H9 (cell line): ENCODE data around the gene MFSD2B. TPM values are rescaled to one million over a fixed set of nuclear protein-coding genes. Genes with fewer than 3 reads are reported as not detected.

Source experiments
- DNase-seq: peaks from one replicate; pipeline ENCODE4 v3.0.0-alpha.2; 2017
- H2AFZ ChIP-seq: one replicate; pipeline ENCODE4 v1.6.1; 2013; ENCODE audit warnings: mild to moderate bottlenecking, low read length, control low read depth, moderate library complexity
- H2AK5ac ChIP-seq: 2 replicates; pipeline ENCODE4 v1.6.1; 2013; ENCODE audit warnings: low read length, control low read depth, mixed read lengths; ENCODE audit not compliant: insufficient read length
- H2BK120ac ChIP-seq: one replicate; pipeline ENCODE4 v1.6.1; 2013; ENCODE audit warnings: low read depth, mild to moderate bottlenecking, low read length, control low read depth, inconsistent platforms; ENCODE audit not compliant: poor library complexity, severe bottlenecking
- H2BK12ac ChIP-seq: 2 replicates; pipeline ENCODE4 v1.6.1; 2013; ENCODE audit warnings: low read length, control low read depth, mixed read lengths, low read depth; ENCODE audit not compliant: insufficient read length
- H2BK15ac ChIP-seq: 2 replicates; pipeline ENCODE4 v1.6.1; 2013; ENCODE audit warnings: low read depth, low read length, control low read depth
- H2BK20ac ChIP-seq: one replicate; pipeline ENCODE4 v1.6.1; 2013; ENCODE audit warnings: low read depth, mild to moderate bottlenecking, low read length, control low read depth, inconsistent platforms; ENCODE audit not compliant: poor library complexity, severe bottlenecking
- H2BK5ac ChIP-seq: 2 replicates; pipeline ENCODE4 v1.6.1; 2013; ENCODE audit warnings: low read length, control low read depth, mixed read lengths; ENCODE audit not compliant: insufficient read length
- H3K14ac ChIP-seq: 2 replicates; pipeline ENCODE4 v1.6.1; 2013; ENCODE audit warnings: low read length, control low read depth; ENCODE audit not compliant: insufficient read depth
- H3K18ac ChIP-seq: 2 replicates; pipeline ENCODE4 v1.6.1; 2013; ENCODE audit warnings: low read depth, mild to moderate bottlenecking, mixed read lengths, low read length, control low read depth; ENCODE audit not compliant: insufficient read length
- H3K23ac ChIP-seq: 2 replicates; pipeline ENCODE4 v1.6.1; 2013; ENCODE audit warnings: low read length, control low read depth, mixed read lengths, low read depth; ENCODE audit not compliant: insufficient read length
- H3K23me2 ChIP-seq: 2 replicates; pipeline ENCODE4 v1.6.1; 2013; ENCODE audit warnings: low read depth, mild to moderate bottlenecking, mixed read lengths, low read length, control low read depth; ENCODE audit not compliant: insufficient read length, poor library complexity, severe bottlenecking
- H3K27ac ChIP-seq: 2 replicates; pipeline ENCODE4 v1.5.1; 2013; ENCODE audit warnings: low read length, control low read depth, mixed read lengths, low read depth; ENCODE audit not compliant: insufficient read length
- H3K27me3 ChIP-seq: 2 replicates; pipeline ENCODE4 v1.6.1; 2013; ENCODE audit warnings: low read length, control low read depth, inconsistent platforms; ENCODE audit not compliant: insufficient read depth
- H3K4ac ChIP-seq: 2 replicates; pipeline ENCODE4 v1.6.1; 2013; ENCODE audit warnings: low read depth, mild to moderate bottlenecking, control low read depth, inconsistent platforms, low read length, moderate library complexity
- H3K4me1 ChIP-seq: 2 replicates; pipeline ENCODE4 v1.6.1; 2013; ENCODE audit warnings: low read length, control low read depth, inconsistent platforms; ENCODE audit not compliant: insufficient read depth
- H3K4me2 ChIP-seq: 2 replicates; pipeline ENCODE4 v1.6.1; 2013; ENCODE audit warnings: low read length, control low read depth, mixed read lengths; ENCODE audit not compliant: insufficient read length, insufficient read depth
- H3K56ac ChIP-seq: 2 replicates; pipeline ENCODE4 v1.6.1; 2013; ENCODE audit warnings: low read depth, mild to moderate bottlenecking, mixed read lengths, low read length, control low read depth; ENCODE audit not compliant: insufficient read length
- H3K79me1 ChIP-seq: 2 replicates; pipeline ENCODE4 v1.6.1; 2013; ENCODE audit warnings: low read depth, mild to moderate bottlenecking, moderate library complexity, low read length, control low read depth, inconsistent platforms; ENCODE audit not compliant: insufficient read depth, poor library complexity, severe bottlenecking
- H3K79me2 ChIP-seq: 2 replicates; pipeline ENCODE4 v1.6.1; 2013; ENCODE audit warnings: low read length, control low read depth, inconsistent platforms; ENCODE audit not compliant: insufficient read depth
- H3K9ac ChIP-seq: 2 replicates; pipeline ENCODE4 v1.6.1; 2013; ENCODE audit warnings: low read length, control low read depth, mixed read lengths; ENCODE audit not compliant: insufficient read length; ENCODE audit errors: extremely low read depth
- H3K9me3 ChIP-seq: one replicate; pipeline ENCODE4 v1.6.1; 2013; ENCODE audit warnings: low read depth, low read length, inconsistent platforms; ENCODE audit not compliant: control insufficient read depth
- H3T11ph ChIP-seq: one replicate; pipeline ENCODE4 v1.6.1; 2013; ENCODE audit warnings: mild to moderate bottlenecking, low read length, control low read depth, inconsistent platforms
- H4K20me1 ChIP-seq: one replicate; pipeline ENCODE4 v1.6.1; 2013; ENCODE audit not compliant: control insufficient read depth, insufficient read length, insufficient read depth
- H4K5ac ChIP-seq: 2 replicates; pipeline ENCODE4 v1.6.1; 2013; ENCODE audit warnings: low read depth, mild to moderate bottlenecking, mixed read lengths, low read length, control low read depth; ENCODE audit not compliant: insufficient read length
- H4K8ac ChIP-seq: replicated peaks from 2 replicates; pipeline ENCODE4 v1.6.1; 2013; ENCODE audit warnings: low read length, control low read depth, mixed read lengths, low read depth; ENCODE audit not compliant: insufficient read length
- H4K91ac ChIP-seq: 2 replicates; pipeline ENCODE4 v1.6.1; 2013; ENCODE audit warnings: low read depth, mild to moderate bottlenecking, moderate library complexity, mixed read lengths, low read length, control low read depth; ENCODE audit not compliant: insufficient read length
- H3K27ac Mint-ChIP-seq, 3 experiments: 2 replicates in 2 of 3; 3 replicates in 1 of 3; pipeline ENCODE4 v1.8.0; 2020 to 2021; ENCODE audit warnings: mixed read lengths in 3 of 3, mild to moderate bottlenecking in 1 of 3, moderate library complexity in 1 of 3
- H3K27me3 Mint-ChIP-seq: 2 replicates; pipeline ENCODE4 v1.8.0; 2021; ENCODE audit warnings: low read depth, mild to moderate bottlenecking, moderate library complexity, mixed read lengths
- H3K36me3 Mint-ChIP-seq, 3 experiments: 2 replicates in 2 of 3; 3 replicates in 1 of 3; pipeline ENCODE4 v1.8.0; 2020 to 2021; ENCODE audit warnings: low read depth in 3 of 3, mixed read lengths in 3 of 3; ENCODE audit not compliant: insufficient read depth in 1 of 3
- H3K4me1 Mint-ChIP-seq, 2 experiments: 2 replicates each; pipeline ENCODE4 v1.8.0; 2020; ENCODE audit warnings: mixed read lengths in 2 of 2
- H3K4me3 Mint-ChIP-seq, 2 experiments: 2 replicates in 1 of 2; 3 replicates in 1 of 2; pipeline ENCODE4 v1.8.0; 2020 to 2021; ENCODE audit warnings: mild to moderate bottlenecking in 2 of 2, mixed read lengths in 2 of 2, moderate library complexity in 1 of 2
- H3K9me3 Mint-ChIP-seq, 2 experiments: 2 replicates in 1 of 2; 3 replicates in 1 of 2; pipeline ENCODE4 v1.8.0; 2020; ENCODE audit warnings: mild to moderate bottlenecking in 2 of 2, mixed read lengths in 2 of 2, moderate library complexity in 1 of 2
- WGBS: extraction: QIAGEN DNeasy Blood & Tissue Kit; methylation state at CpG from one replicate; pipeline ENCODE4 v1.1.7; 2013; ENCODE audit warnings: missing lambda C conversion rate, low lambda C conversion rate, mixed read lengths; ENCODE audit not compliant: insufficient read length; ENCODE audit errors: extremely low coverage; 5-methylcytosine and 5-hydroxymethylcytosine counted together
- total RNA-seq: library from RNA; stranded (reverse); gene quantifications from 2 replicates; pipeline ENCODE4 v1.2.1, GENCODE V29; 2021
- TF ChIP-seq, protein P1 (sequence below): fragments of 200-600 bp; sonication (generic); conservative IDR thresholded peaks from 3 replicates; pipeline ENCODE4 v1.8.0; 2021; ENCODE audit warnings: antibody characterized with exemption, mild to moderate bottlenecking

MFSD2B gene
- total RNA-seq, 1 experiment from 2014 or later = 1.3 TPM

DNA sequence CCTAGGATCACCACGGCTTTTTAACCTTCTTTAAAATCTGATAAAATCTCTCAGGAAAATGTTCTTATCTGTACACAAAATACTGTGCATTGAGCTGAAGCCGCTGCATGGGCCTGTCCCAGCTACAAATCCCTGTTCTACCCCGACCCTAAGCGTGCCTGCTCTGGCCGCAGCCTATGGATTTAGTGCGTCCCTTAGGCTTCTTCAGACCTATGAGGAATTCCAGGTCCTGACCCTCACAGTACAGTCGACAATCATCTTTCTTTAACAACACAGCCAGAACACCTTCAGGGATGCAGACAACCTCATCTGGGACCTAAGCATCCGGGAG is 37.8 kb downstream of the MFSD2B start:
- peak overlapping the region; percentile 97 to 99 for H3K4me3 Mint-ChIP-seq
- Histone ChIP-seq H4K91ac (no peak overlapping the region), H3K4ac (no peak overlapping the region), H3K27me3 (no peaks in the 10 kb centered on the region), H2BK120ac (no peak overlapping the region), H3K4me1 (0 out of 2 replicates have a peak, but pooled peaks cover 1% of the 10 kb centered on the region), H2BK20ac (no peak overlapping the region), H2BK12ac (no peak overlapping the region), H2AFZ (no peak overlapping the region), H3K9ac (no peak overlapping the region), H2BK5ac (no peak overlapping the region), H3K14ac (no peak overlapping the region), H4K20me1 (peaks cover 5% of the 10 kb centered on the region), H2AK5ac (no peak overlapping the region), H3K9me3 (no peaks in the 10 kb centered on the region), H3K23ac (no peak overlapping the region), H3K56ac (no peak overlapping the region), H4K8ac (no peak overlapping the region), H3K79me2 (peaks cover 2% of the 10 kb centered on the region; the same call in 1 of the 2 replicates), H3K27ac (peak overlapping the region; percentile 13), H3K18ac (no peak overlapping the region), H3K23me2 (peaks cover 9% of the 10 kb centered on the region), H3K79me1 (no peaks in the 10 kb centered on the region), H3K4me2 (peak overlapping the region; percentile 97), H2BK15ac (no peak overlapping the region), H4K5ac (no peak overlapping the region), H3T11ph (no peak overlapping the region)
- H3K27ac Mint-ChIP-seq = peak overlapping the region; percentile 62 to 97 (median 92); a peak in 6 of 7 replicates
- DNase-seq = no peak
- H3K9me3 Mint-ChIP-seq = no peaks in the 10 kb centered on the region
- WGBS = no CpG with 5 or more reads among the region's 8 CpGs
- H3K4me1 Mint-ChIP-seq = peaks cover 15 to 22% of the 10 kb centered on the region in 2 experiments
- peaks cover 0 to 7% (median 6%) of the 10 kb centered on the region in 3 experiments; a peak in 5 of 7 replicates for H3K36me3 Mint-ChIP-seq
- TF ChIP-seq, protein P1, sequence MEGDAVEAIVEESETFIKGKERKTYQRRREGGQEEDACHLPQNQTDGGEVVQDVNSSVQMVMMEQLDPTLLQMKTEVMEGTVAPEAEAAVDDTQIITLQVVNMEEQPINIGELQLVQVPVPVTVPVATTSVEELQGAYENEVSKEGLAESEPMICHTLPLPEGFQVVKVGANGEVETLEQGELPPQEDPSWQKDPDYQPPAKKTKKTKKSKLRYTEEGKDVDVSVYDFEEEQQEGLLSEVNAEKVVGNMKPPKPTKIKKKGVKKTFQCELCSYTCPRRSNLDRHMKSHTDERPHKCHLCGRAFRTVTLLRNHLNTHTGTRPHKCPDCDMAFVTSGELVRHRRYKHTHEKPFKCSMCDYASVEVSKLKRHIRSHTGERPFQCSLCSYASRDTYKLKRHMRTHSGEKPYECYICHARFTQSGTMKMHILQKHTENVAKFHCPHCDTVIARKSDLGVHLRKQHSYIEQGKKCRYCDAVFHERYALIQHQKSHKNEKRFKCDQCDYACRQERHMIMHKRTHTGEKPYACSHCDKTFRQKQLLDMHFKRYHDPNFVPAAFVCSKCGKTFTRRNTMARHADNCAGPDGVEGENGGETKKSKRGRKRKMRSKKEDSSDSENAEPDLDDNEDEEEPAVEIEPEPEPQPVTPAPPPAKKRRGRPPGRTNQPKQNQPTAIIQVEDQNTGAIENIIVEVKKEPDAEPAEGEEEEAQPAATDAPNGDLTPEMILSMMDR = no peak
- no peaks in the 10 kb centered on the region for H3K27me3 Mint-ChIP-seq
